ENCODE measurements around the gene TUBB. TPM values are rescaled to one million over a fixed set of nuclear protein-coding genes. Genes with fewer than 3 reads are reported as not detected.

Gene TUBB
- total RNA-seq, 1 experiment from 2014 or later: 1,719 TPM

- no peak overlapping the region for H2AFZ ChIP-seq (ENCODE audit: low read length)
- H2BK120ac ChIP-seq (ENCODE audit: low read depth, low read length, poor library complexity, severe bottlenecking): no peak overlapping the region
- no peaks in the 10 kb centered on the region for H3K79me1 ChIP-seq (ENCODE audit: insufficient read depth, low read depth, low read length, poor library complexity, severe bottlenecking)
- no peak overlapping the region for H2BK20ac ChIP-seq (ENCODE audit: low read depth, low read length, poor library complexity, severe bottlenecking)
- Mint-ChIP-seq H3K27ac (peak overlapping the region; percentile 91 to 92 (median 92)), H3K9me3 (no peaks in the 10 kb centered on the region; a peak in 1 of 5 replicates), H3K36me3 (ENCODE audit: insufficient read depth in 1 of 3, low read depth in 3 of 3) (peaks cover 3 to 24% (median 18%) of the 10 kb centered on the region in 3 experiments; a peak in 6 of 7 replicates), H3K4me1 (peaks cover 58 to 62% of the 10 kb centered on the region in 2 experiments), H3K4me3 (peak overlapping the region; percentile 35 to 73), H3K27me3 (ENCODE audit: low read depth) (peaks cover 3% of the 10 kb centered on the region; the same call in 1 of the 2 replicates)
- H3K27me3 ChIP-seq (ENCODE audit: insufficient read depth, low read length): no peaks in the 10 kb centered on the region
- no peak overlapping the region for H4K91ac ChIP-seq (ENCODE audit: insufficient read length, low read depth, low read length)
- H2BK15ac ChIP-seq (ENCODE audit: low read depth, low read length): no peak overlapping the region
- H3K14ac ChIP-seq (ENCODE audit: insufficient read depth, low read length): no peak overlapping the region
- H4K20me1 ChIP-seq (ENCODE audit: control insufficient read depth, insufficient read depth, insufficient read length): no peaks in the 10 kb centered on the region
- H4K8ac ChIP-seq (replicated peaks; ENCODE audit: insufficient read length, low read depth, low read length): no peak overlapping the region
- H3K4me2 ChIP-seq (ENCODE audit: insufficient read depth, insufficient read length, low read length): peak overlapping the region; percentile 40
- peaks cover 16% of the 10 kb centered on the region for H3K23me2 ChIP-seq (ENCODE audit: insufficient read length, low read depth, low read length, poor library complexity, severe bottlenecking)
- no peak overlapping the region for H3K18ac ChIP-seq (ENCODE audit: insufficient read length, low read depth, low read length)
- no peak overlapping the region for H3K4ac ChIP-seq (ENCODE audit: low read depth, low read length)
- peak overlapping the region; percentile 27 for H3K9ac ChIP-seq (ENCODE audit: extremely low read depth, insufficient read length, low read length)
- H3K79me2 ChIP-seq (ENCODE audit: insufficient read depth, low read length): peaks cover 2% of the 10 kb centered on the region; the same call in 1 of the 2 replicates
- no peak overlapping the region for H3K56ac ChIP-seq (ENCODE audit: insufficient read length, low read depth, low read length)
- no peak overlapping the region for H2BK5ac ChIP-seq (ENCODE audit: insufficient read length, low read length)
- peak; percentile 54 for DNase-seq
- H3K4me1 ChIP-seq (ENCODE audit: insufficient read depth, low read length): peaks cover 14% of the 10 kb centered on the region; the same call in 1 of the 2 replicates
- no peak overlapping the region for H2BK12ac ChIP-seq (ENCODE audit: insufficient read length, low read depth, low read length)
- no peak overlapping the region for H4K5ac ChIP-seq (ENCODE audit: insufficient read length, low read depth, low read length)
- no peak overlapping the region for H3T11ph ChIP-seq (ENCODE audit: low read length)
- H3K9me3 ChIP-seq (ENCODE audit: control insufficient read depth, low read depth, low read length): no peaks in the 10 kb centered on the region
- no peak overlapping the region for H2AK5ac ChIP-seq (ENCODE audit: insufficient read length, low read length)
- no peak overlapping the region for H3K27ac ChIP-seq (ENCODE audit: insufficient read length, low read depth, low read length)
- no peak for TF ChIP-seq CTCF (conservative IDR thresholded peaks at IDR 0.05)
- no peak overlapping the region for H3K23ac ChIP-seq (ENCODE audit: insufficient read length, low read depth, low read length)
- WGBS (ENCODE audit: extremely low coverage, insufficient read length, low lambda C conversion rate): no CpG with 5 or more reads among the region's 11 CpGs
Observed at GRCh38 chr6:30682143-30683117, 37.7 kb upstream of the TUBB start.
